Stimulated activated CD4-positive, alpha-beta T cell treated with anti-CD3 and anti-CD28 coated beads, Interleukin-12 subunit alpha, Interleukin-12 subunit beta, amount 100 ng/mL, for 48 hours (primary cell): Measurements from ENCODE around the gene HERPUD2.
"Not testable (repeated sequence)": the region's sequence is repeated elsewhere in the genome, so short reads cannot be mapped to it uniquely, and the experiment has no call there.

Experiments
- DNase-seq, 3 donors: peaks; one replicate each; pipeline ENCODE4 v3.0.0-alpha.2; 2020; ENCODE audit warnings: low read depth in 2 of 3, low spot score in 1 of 3

HERPUD2 gene

GRCh38 chr7:35623381-35623780 is 71.6 kb downstream of the HERPUD2 start:
- DNase-seq: no peak

GRCh38 chr7:35619863-35620262 is 75.1 kb downstream of the HERPUD2 start:
- DNase-seq: no peak

- no peak for DNase-seq
Measured at GRCh38 chr7:35617041-35617440, 77.9 kb downstream of the HERPUD2 start.

GRCh38 chr7:35613150-35613549 is 81.8 kb downstream of the HERPUD2 start:
- DNase-seq: no peak

GRCh38 chr7:35605760-35606159 is 89.2 kb downstream of the HERPUD2 start:
- no peak for DNase-seq

GRCh38 chr7:35604595-35604994 is 90.3 kb downstream of the HERPUD2 start:
- DNase-seq: no peak

GRCh38 chr7:35599645-35600044 is 95.3 kb downstream of the HERPUD2 start:
- DNase-seq: no peak

GRCh38 chr7:35599061-35599460 is 95.9 kb downstream of the HERPUD2 start:
- no peak for DNase-seq

- no peak for DNase-seq
Measured at GRCh38 chr7:35596061-35596460, 98.9 kb downstream of the HERPUD2 start.

- DNase-seq: peak in 1 of 3 donors; percentile 15
Measured at GRCh38 chr7:35593899-35594298, 101.0 kb downstream of the HERPUD2 start.

- DNase-seq: no peak
Measured at GRCh38 chr7:35588647-35589046, 106.3 kb downstream of the HERPUD2 start.

GRCh38 chr7:35584990-35585389 is 109.9 kb downstream of the HERPUD2 start:
- no peak for DNase-seq

- DNase-seq: not testable (repeated sequence)
Measured at GRCh38 chr7:35584533-35584932, 110.4 kb downstream of the HERPUD2 start.
